HepG2 (cell line): ENCODE data around the gene PTGES3. TPM values are rescaled to one million over a fixed set of nuclear protein-coding genes. Genes with fewer than 3 reads are reported as not detected.

Source experiments
- ATAC-seq: fragments of 200-7000 bp; cut with Tn5 transposase; 3 replicates; pipeline ENCODE4 v1.9.1; 2020; ENCODE audit warnings: mild to moderate bottlenecking, moderate library complexity
- BruUV-seq: library from RNA; stranded (reverse); fragments of 400-500 nt; replicated peaks from 2 replicates; lab custom pipeline; 2021; lab: Mats Ljungman, UMichigan
- CTCF ChIA-PET: fragments of 300-600 bp; formaldehyde crosslinking; extraction: SDS; loops from one replicate; lab custom pipeline; 2021; ENCODE audit warnings: low total read pairs, inconsistent platforms, low intra/inter-chr PET ratio; lab: Yijun Ruan, JAX
- POLR2A ChIA-PET: fragments of 350-600 bp; sonication (Branson Sonifier 250); formaldehyde crosslinking; loops from one replicate; lab custom pipeline; 2020; ENCODE audit warnings: antibody characterized with exemption, inconsistent platforms; lab: Yijun Ruan, JAX
- DNase-seq: peaks from one replicate; pipeline ENCODE4 v3.0.0-alpha.2; 2015; ENCODE audit warnings: low spot score
- FAIRE-seq: peaks from 3 replicates; lab custom pipeline; 2011; peaks lifted over from hg19 to GRCh38; lab: Jason Lieb, UNC
- H2AFZ ChIP-seq: one replicate; pipeline ENCODE4 v1.6.1; 2011; ENCODE audit warnings: low read length, inconsistent platforms
- H3K27ac ChIP-seq: fragments of 300-600 bp; 3 replicates; pipeline ENCODE4 v1.8.0; 2011; ENCODE audit warnings: mixed run types, mild to moderate bottlenecking, mixed read lengths, low read length, inconsistent platforms; ENCODE audit not compliant: insufficient read depth; ENCODE audit errors: extremely low read length
- H3K27me3 ChIP-seq, 2 experiments: fragments of 200-600 bp in 1 of 2; 2 replicates in 1 of 2; 3 replicates in 1 of 2; pipeline versions ENCODE4 v1.6.0 to v1.8.0; 2011; ENCODE audit warnings: low read length in 2 of 2, mild to moderate bottlenecking in 2 of 2, moderate library complexity in 2 of 2, inconsistent platforms in 1 of 2; ENCODE audit not compliant: insufficient read depth in 2 of 2, control insufficient read depth in 1 of 2
- H3K36me3 ChIP-seq, 2 experiments: fragments of 200-600 bp in 1 of 2; replicated peaks in 1 of 2; 2 replicates in 1 of 2; 3 replicates in 1 of 2; pipeline versions ENCODE4 v1.5.1 to v1.8.0; 2011; ENCODE audit warnings: low read length in 2 of 2, inconsistent platforms in 1 of 2; ENCODE audit not compliant: insufficient read depth in 2 of 2, control insufficient read depth in 1 of 2
- H3K4me1 ChIP-seq: 2 replicates; pipeline ENCODE4 v1.5.1; 2012; ENCODE audit warnings: low read length, inconsistent platforms; ENCODE audit not compliant: insufficient read depth
- H3K4me2 ChIP-seq: 2 replicates; pipeline ENCODE4 v1.6.0; 2011; ENCODE audit warnings: low read depth, low read length, inconsistent platforms
- H3K4me3 ChIP-seq, 3 experiments: fragments of 200-600 bp in 1 of 3; sonication (generic), shearing (Covaris generic) in 1 of 3; replicated peaks in 1 of 3; 2 replicates each; pipeline ENCODE4 v1.5.1; 2011 to 2016; ENCODE audit warnings: low read length in 3 of 3, inconsistent platforms in 2 of 3, low read depth in 2 of 3, mild to moderate bottlenecking in 2 of 3, control low read depth in 1 of 3, mixed read lengths in 1 of 3; ENCODE audit not compliant: insufficient read depth in 1 of 3
- H3K79me2 ChIP-seq: one replicate; pipeline ENCODE4 v1.6.1; 2011; ENCODE audit warnings: low read length, inconsistent platforms; ENCODE audit not compliant: insufficient read depth
- H3K9ac ChIP-seq: 2 replicates; pipeline ENCODE4 v1.6.0; 2011; ENCODE audit warnings: mild to moderate bottlenecking, low read depth, low read length, inconsistent platforms; ENCODE audit not compliant: insufficient read depth
- H3K9me3 ChIP-seq: 2 replicates; pipeline ENCODE4 v1.5.1; 2012; ENCODE audit warnings: mild to moderate bottlenecking, low read length
- H4K20me1 ChIP-seq: 2 replicates; pipeline ENCODE4 v1.6.0; 2011; ENCODE audit warnings: inconsistent platforms, mild to moderate bottlenecking, low read length, moderate library complexity; ENCODE audit not compliant: insufficient read depth
- AGO2 ChIP-seq: fragments of 200-400 bp; formaldehyde crosslinking; optimal IDR thresholded peaks from 2 replicates; pipeline ENCODE3; 2017; ENCODE audit warnings: mild to moderate bottlenecking, low read depth, low read length, moderate library complexity
- GZF1 ChIP-seq: sonication (generic); formaldehyde crosslinking; IDR thresholded peaks from 2 replicates; pipeline ENCODE4 v1.5.1; 2020; ENCODE audit warnings: mild to moderate bottlenecking, missing genetic modification reagents
- RBFOX2 ChIP-seq: fragments of 200-400 bp; formaldehyde crosslinking; IDR thresholded peaks from 2 replicates; pipeline ENCODE4 v1.6.1; 2017; ENCODE audit warnings: low read depth, mild to moderate bottlenecking, low read length
- REPIN1 ChIP-seq: sonication (generic); formaldehyde crosslinking; IDR thresholded peaks from 2 replicates; pipeline ENCODE4 v1.8.0; 2022; ENCODE audit warnings: missing genetic modification reagents, low read depth, mild to moderate bottlenecking, borderline replicate concordance
- ZNF33A ChIP-seq: sonication (generic); formaldehyde crosslinking; IDR thresholded peaks from 2 replicates; pipeline ENCODE4 v1.5.1; 2020; ENCODE audit warnings: missing genetic modification reagents, mild to moderate bottlenecking, moderate library complexity, borderline replicate concordance
- WGBS: methylation state at CpG from one replicate; pipeline ENCODE4 v1.1.6; 2017; ENCODE audit warnings: low lambda C conversion rate; 5-methylcytosine and 5-hydroxymethylcytosine counted together
- in situ Hi-C: cut with HindIII; loops from 2 replicates; pipeline ENCODE4 v1.10.0; 2017; ENCODE audit warnings: low pct_unique_long_range_greater_than_20kb; ENCODE audit not compliant: extremely low pct_ligation_motif_present
- intact Hi-C: fragments of 100-400 bp; cut with micrococcal nuclease; formaldehyde crosslinking; loops from one replicate; pipeline ENCODE4 v1.10.0; 2022; ENCODE audit not compliant: unreplicated experiment
- polyA plus RNA-seq, 8 experiments: library from polyadenylated mRNA; depleted of rRNA in 3 of 8; stranded (reverse) in 7 of 8; unstranded in 1 of 8; fragments of >200 nt; fragmentation: Illumina TruSeq in 4 of 8; extraction: Trizol in 4 of 8; gene quantifications; 2 replicates each; pipeline versions ENCODE4 v1.2.1 to v1.2.3, GENCODE V29; 2011 to 2016; ENCODE audit warnings: low read depth in 4 of 8, missing spikeins in 1 of 8, mixed read lengths in 1 of 8; ENCODE audit not compliant: insufficient read depth in 1 of 8
- total RNA-seq, 5 experiments: library from RNA; depleted of rRNA; stranded (reverse); fragments of >200 nt; fragmentation: Illumina TruSeq; extraction: Trizol; gene quantifications; 2 replicates each; pipeline ENCODE4 v1.2.3, GENCODE V29; 2016; ENCODE audit warnings: low read depth in 1 of 5
- TF ChIP-seq, protein P1 (sequence below): sonication (generic); formaldehyde crosslinking; IDR thresholded peaks from 2 replicates; pipeline ENCODE4 v1.5.0; 2020; ENCODE audit warnings: missing genetic modification reagents

Gene PTGES3
- total and polyA plus RNA-seq, 2 of the 13 experiments (the other 11 are each of a cell fraction or from before 2014, with no cell fraction given): 54.4 to 159 TPM

DNA sequence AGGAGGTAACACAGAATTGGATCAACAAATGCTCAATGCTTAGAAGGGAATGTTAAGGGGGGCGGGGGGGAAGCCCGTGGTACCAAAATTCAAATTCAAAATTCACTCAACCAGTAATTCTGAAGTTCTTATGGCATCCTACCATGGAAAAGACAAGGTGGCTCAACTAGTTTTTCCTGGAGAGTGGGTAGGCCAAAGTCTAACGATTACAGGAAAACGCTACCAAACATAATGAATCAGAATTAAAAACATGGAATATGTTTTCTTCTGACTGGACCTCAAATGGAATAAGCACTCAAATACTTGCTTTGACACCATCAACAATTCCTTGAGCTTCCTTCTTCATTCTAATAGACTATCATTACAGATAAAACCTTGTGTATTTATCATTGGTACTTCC is 34.7 kb upstream of the PTGES3 start:
- peak overlapping the region; percentile 98 for H3K4me2 ChIP-seq
- DNase-seq: no peak
- H3K27ac ChIP-seq: no peak overlapping the region
- in situ Hi-C loops: loop anchor here (10.0 kb wide), 1 partner anchor 78 kb away; the partner anchor contains the start of gene ATP5F1B
- H3K9me3 ChIP-seq: no peaks in the 10 kb centered on the region
- peak overlapping the region; percentile 100; the same call in 1 of the 2 replicates for H3K9ac ChIP-seq
- H2AFZ ChIP-seq: no peak overlapping the region
- peaks cover 60% of the 10 kb centered on the region for H4K20me1 ChIP-seq
- CTCF ChIA-PET: no interaction called here
- peaks cover 0 to 6% of the 10 kb centered on the region in 2 experiments; a peak in 1 of 5 replicates for H3K27me3 ChIP-seq
- no peak for FAIRE-seq
- no TSS peak for BruUV-seq
- H3K36me3 ChIP-seq: peaks cover 14 to 43% of the 10 kb centered on the region in 2 experiments
- no peak for ATAC-seq
- WGBS: 56% methylated on average over 4 of the region's 4 CpGs
- intact Hi-C loops: loop anchor here (10.0 kb wide), 1 partner anchor 78 kb away; the partner anchor contains the start of gene ATP5F1B
- peaks cover 64% of the 10 kb centered on the region for H3K79me2 ChIP-seq
- H3K4me1 ChIP-seq: peaks cover 51% of the 10 kb centered on the region
- H3K4me3 ChIP-seq: peak overlapping the region; percentile 84 to 94 (median 92); a peak in 4 of 6 replicates
- POLR2A ChIA-PET: interaction anchor here (0.8 to 1.8 kb wide), 2 partner anchors 12 to 35 kb away, joined by 3 to 6 read pairs; partner anchors contain the start of gene PTGES3
- TF ChIP-seq AGO2 (no peak), REPIN1 (CRISPR knock-in tag) (no peak), RBFOX2 (peak; percentile 37), ZNF33A (CRISPR knock-in tag) (no peak), GZF1 (no peak)
- TF ChIP-seq, protein P1, sequence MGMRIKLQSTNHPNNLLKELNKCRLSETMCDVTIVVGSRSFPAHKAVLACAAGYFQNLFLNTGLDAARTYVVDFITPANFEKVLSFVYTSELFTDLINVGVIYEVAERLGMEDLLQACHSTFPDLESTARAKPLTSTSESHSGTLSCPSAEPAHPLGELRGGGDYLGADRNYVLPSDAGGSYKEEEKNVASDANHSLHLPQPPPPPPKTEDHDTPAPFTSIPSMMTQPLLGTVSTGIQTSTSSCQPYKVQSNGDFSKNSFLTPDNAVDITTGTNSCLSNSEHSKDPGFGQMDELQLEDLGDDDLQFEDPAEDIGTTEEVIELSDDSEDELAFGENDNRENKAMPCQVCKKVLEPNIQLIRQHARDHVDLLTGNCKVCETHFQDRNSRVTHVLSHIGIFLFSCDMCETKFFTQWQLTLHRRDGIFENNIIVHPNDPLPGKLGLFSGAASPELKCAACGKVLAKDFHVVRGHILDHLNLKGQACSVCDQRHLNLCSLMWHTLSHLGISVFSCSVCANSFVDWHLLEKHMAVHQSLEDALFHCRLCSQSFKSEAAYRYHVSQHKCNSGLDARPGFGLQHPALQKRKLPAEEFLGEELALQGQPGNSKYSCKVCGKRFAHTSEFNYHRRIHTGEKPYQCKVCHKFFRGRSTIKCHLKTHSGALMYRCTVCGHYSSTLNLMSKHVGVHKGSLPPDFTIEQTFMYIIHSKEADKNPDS: no peak
